G401 (cell line): Measurements from ENCODE around the gene LIPC. TPM values are rescaled to one million over a fixed set of nuclear protein-coding genes. Genes with fewer than 3 reads are reported as not detected.

Source experiments
- DNase-seq: peaks from one replicate; pipeline ENCODE4 v3.0.0-alpha.2; 2015; ENCODE audit warnings: low spot score
- in situ Hi-C: cut with HindIII; loops from 2 replicates; pipeline ENCODE4 v1.10.0; 2016; ENCODE audit warnings: low sequenced_read_pairs, mixed read lengths
- total RNA-seq: library from RNA; depleted of rRNA; stranded (reverse); fragments of >200 nt; shearing (Covaris generic); gene quantifications from 2 replicates; pipeline ENCODE4 v1.2.3, GENCODE V29; 2014

LIPC gene
- total RNA-seq, 1 experiment from 2014 or later, result not detected

GRCh38 chr15:58486062-58486461 lies 54.3 kb downstream of the LIPC start:
- in situ Hi-C loops, result no loop called here
- DNase-seq, result no peak

GRCh38 chr15:58486564-58486963 lies 54.8 kb downstream of the LIPC start:
- no peak for DNase-seq
- in situ Hi-C loops, result no loop called here

GRCh38 chr15:58487041-58487723 lies 55.4 kb downstream of the LIPC start:
- in situ Hi-C loops, result no loop called here

GRCh38 chr15:58487724-58488120 lies 55.9 kb downstream of the LIPC start:
- in situ Hi-C loops, result no loop called here
- DNase-seq, result no peak

More at GRCh38 chr15:58487041-58487723, 55.4 kb downstream of the LIPC start:
- no peak for DNase-seq

- DNase-seq, result no peak
- in situ Hi-C loops, result no loop called here
Observed at GRCh38 chr15:58489289-58490085, 57.7 kb downstream of the LIPC start.

- in situ Hi-C loops, result no loop called here
- DNase-seq, result peak; percentile 79
Observed at GRCh38 chr15:58490086-58490887, 58.5 kb downstream of the LIPC start.

GRCh38 chr15:58490888-58491473 lies 59.2 kb downstream of the LIPC start:
- no peak for DNase-seq
- in situ Hi-C loops, result no loop called here

- in situ Hi-C loops, result no loop called here
Observed at GRCh38 chr15:58491499-58492202, 59.9 kb downstream of the LIPC start.

GRCh38 chr15:58492661-58493397 lies 61.0 kb downstream of the LIPC start:
- in situ Hi-C loops, result no loop called here
- DNase-seq, result peak; percentile 64

More at GRCh38 chr15:58491499-58492202, 59.9 kb downstream of the LIPC start:
- no peak for DNase-seq

- in situ Hi-C loops, result no loop called here
- no peak for DNase-seq
Observed at GRCh38 chr15:58494567-58494966, 62.8 kb downstream of the LIPC start.

GRCh38 chr15:58495891-58496408 lies 64.2 kb downstream of the LIPC start:
- no peak for DNase-seq
- in situ Hi-C loops, result no loop called here

- peak; percentile 96 for DNase-seq
- in situ Hi-C loops, result no loop called here
Observed at GRCh38 chr15:58497046-58497785, 65.4 kb downstream of the LIPC start.

GRCh38 chr15:58498821-58499580 lies 67.2 kb downstream of the LIPC start:
- in situ Hi-C loops, result no loop called here

GRCh38 chr15:58501006-58501405 lies 69.2 kb downstream of the LIPC start:
- no peak for DNase-seq
- in situ Hi-C loops, result no loop called here

More at GRCh38 chr15:58498821-58499580, 67.2 kb downstream of the LIPC start:
- DNase-seq, result no peak

- DNase-seq, result no peak
- in situ Hi-C loops, result no loop called here
Observed at GRCh38 chr15:58501636-58502188, 69.9 kb downstream of the LIPC start.
